A549 (cell line): ENCODE measurements around the gene MRAS. TPM values are rescaled to one million over a fixed set of nuclear protein-coding genes. Genes with fewer than 3 reads are reported as not detected.

Source experiments
- ATAC-seq, 2 experiments: fragments of 200-7000 bp in 1 of 2; fragments of >200 bp in 1 of 2; cut with Nextera tagmentation in 1 of 2; cut with Tn5 transposase in 1 of 2; 3 replicates each; pipeline versions ENCODE4 v1.8.0 to v1.9.1; 2018 to 2020; ENCODE audit warnings: mild to moderate bottlenecking in 1 of 2, moderate library complexity in 1 of 2
- CTCF ChIA-PET: fragments of 300-600 bp; sonication (Branson Sonifier 250); formaldehyde crosslinking; extraction: SDS; loops from one replicate; lab custom pipeline; 2021; ENCODE audit warnings: antibody characterized with exemption, inconsistent platforms; lab: Yijun Ruan, JAX
- POLR2A ChIA-PET: fragments of 350-600 bp; formaldehyde crosslinking; extraction: SDS; loops from one replicate; lab custom pipeline; 2021; ENCODE audit warnings: antibody characterized with exemption, inconsistent platforms; lab: Yijun Ruan, JAX
- DNase-seq, 2 experiments: peaks; one replicate each; pipeline versions ENCODE4 v3.0.0 to v3.0.0-alpha.2; 2011 to 2016; ENCODE audit warnings: low read depth in 1 of 2, low spot score in 1 of 2
- FAIRE-seq: peaks from 2 replicates; lab custom pipeline; 2011; peaks lifted over from hg19 to GRCh38; lab: Jason Lieb, UNC
- H3K27ac ChIP-seq, 2 experiments: fragments of >200 bp; sonication (Bioruptor Twin); formaldehyde crosslinking; 3 replicates each; pipeline ENCODE4 v1.5.1; 2016 to 2017
- H3K4me1 ChIP-seq: fragments of >200 bp; sonication (Bioruptor Twin); formaldehyde crosslinking; 3 replicates; pipeline ENCODE4 v1.6.1; 2016
- H3K4me2 ChIP-seq: fragments of >200 bp; sonication (Bioruptor Twin); formaldehyde crosslinking; 3 replicates; pipeline ENCODE4 v1.6.1; 2016
- H3K4me3 ChIP-seq: fragments of >200 bp; sonication (Bioruptor Twin); formaldehyde crosslinking; 3 replicates; pipeline ENCODE4 v1.5.1; 2016
- H3K9me3 ChIP-seq: fragments of >200 bp; sonication (Bioruptor Twin); formaldehyde crosslinking; 3 replicates; pipeline ENCODE4 v1.6.1; 2016
- BCL3 ChIP-seq: fragments of >200 bp; sonication (Bioruptor Twin); formaldehyde crosslinking; IDR thresholded peaks from 3 replicates; pipeline ENCODE4 v1.6.1; 2016
- CHD2 ChIP-seq: fragments of 150-350 bp; IDR thresholded peaks from 2 replicates; pipeline ENCODE4 v1.6.1; 2014; ENCODE audit warnings: low read length; ENCODE audit not compliant: partially characterized antibody
- CHD4 ChIP-seq: fragments of 200-600 bp; sonication (generic); IDR thresholded peaks from 2 replicates; pipeline ENCODE4 v1.6.1; 2016; ENCODE audit warnings: antibody characterized with exemption, mild to moderate bottlenecking, borderline replicate concordance
- ELK1 ChIP-seq: fragments of 150-350 bp; IDR thresholded peaks from 2 replicates; pipeline ENCODE4 v1.6.1; 2014; ENCODE audit warnings: low read depth, mild to moderate bottlenecking, low read length
- FOSB ChIP-seq: fragments of 250-450 bp; sonication (Bioruptor Pico); IDR thresholded peaks from 2 replicates; pipeline ENCODE4 v1.5.0; 2020; ENCODE audit warnings: mild to moderate bottlenecking, moderate library complexity
- FOSL2 ChIP-seq, 2 experiments: fragments of 450-650 bp in 1 of 2; fragments of >200 bp in 1 of 2; sonication (Bioruptor Twin) in 1 of 2; formaldehyde crosslinking; IDR thresholded peaks; 2 replicates each; pipeline versions ENCODE4 v1.5.0 to v1.6.1; 2016 to 2020; ENCODE audit warnings: mild to moderate bottlenecking in 1 of 2, moderate library complexity in 1 of 2
- HDAC2 ChIP-seq: fragments of 200-600 bp; sonication (generic); IDR thresholded peaks from 2 replicates; pipeline ENCODE4 v1.6.1; 2016
- HOXB13 ChIP-seq: fragments of 250-450 bp; sonication (Bioruptor Pico); IDR thresholded peaks from 2 replicates; pipeline ENCODE4 v1.5.0; 2020; ENCODE audit warnings: low read depth, mild to moderate bottlenecking, moderate library complexity
- KDM5A ChIP-seq: fragments of 200-600 bp; sonication (generic); IDR thresholded peaks from 2 replicates; pipeline ENCODE4 v1.6.1; 2016; ENCODE audit warnings: antibody characterized with exemption, mild to moderate bottlenecking
- MAZ ChIP-seq: fragments of 150-350 bp; IDR thresholded peaks from 2 replicates; pipeline ENCODE4 v1.6.1; 2014; ENCODE audit warnings: antibody characterized with exemption, low read depth, low read length, borderline replicate concordance
- NFE2L2 ChIP-seq: fragments of 150-350 bp; conservative IDR thresholded peaks from 2 replicates; pipeline ENCODE4 v1.6.1; 2014; ENCODE audit warnings: low read length
- NPAS2 ChIP-seq: fragments of 250-450 bp; sonication (Bioruptor Pico); IDR thresholded peaks from 2 replicates; pipeline ENCODE4 v1.8.0; 2022; ENCODE audit warnings: mild to moderate bottlenecking, moderate library complexity, borderline replicate concordance
- PHF8 ChIP-seq: fragments of 200-600 bp; sonication (generic); IDR thresholded peaks from 2 replicates; pipeline ENCODE4 v1.6.1; 2016; ENCODE audit warnings: low read depth, mild to moderate bottlenecking, antibody characterized with exemption, moderate library complexity, borderline replicate concordance
- POLR2AphosphoS2 ChIP-seq: conservative IDR thresholded peaks from 2 replicates; pipeline ENCODE4 v1.6.1; 2012; ENCODE audit warnings: low read length, improper control_type of control experiment, inconsistent platforms
- RCOR1 ChIP-seq: fragments of 150-350 bp; IDR thresholded peaks from 2 replicates; pipeline ENCODE4 v1.6.1; 2014; ENCODE audit warnings: antibody characterized with exemption, low read length, low read depth
- REST ChIP-seq: fragments of 200-600 bp; sonication (generic); IDR thresholded peaks from 2 replicates; pipeline ENCODE4 v1.6.1; 2016; ENCODE audit warnings: antibody characterized with exemption, mild to moderate bottlenecking, moderate library complexity
- RFX5 ChIP-seq: fragments of 450-650 bp; IDR thresholded peaks from 2 replicates; pipeline ENCODE4 v1.7.1; 2014; ENCODE audit warnings: antibody characterized with exemption, mild to moderate bottlenecking, moderate library complexity
- RNF2 ChIP-seq: fragments of 200-600 bp; sonication (generic); IDR thresholded peaks from 2 replicates; pipeline ENCODE4 v1.6.1; 2016; ENCODE audit warnings: low read depth, mild to moderate bottlenecking, antibody characterized with exemption, moderate library complexity, borderline replicate concordance
- WGBS: methylation state at CpG from one replicate; pipeline ENCODE4 v1.1.6; 2017; ENCODE audit errors: missing lambda C conversion rate; 5-methylcytosine and 5-hydroxymethylcytosine counted together
- polyA plus RNA-seq, 4 experiments: library from polyadenylated mRNA; depleted of rRNA in 3 of 4; stranded (reverse); fragments of >200 nt; fragmentation: RNase III in 1 of 4; extraction: RNeasy Plus Mini Kit Qiagen cat#74134 plus additional on column Dnase treatment in 1 of 4; gene quantifications; 2 replicates in 3 of 4; 3 replicates in 1 of 4; pipeline ENCODE4 v1.2.3, GENCODE V29; 2011 to 2017
- TF ChIP-seq, protein P1 (sequence below): fragments of 250-450 bp; sonication (Bioruptor Pico); IDR thresholded peaks from 2 replicates; pipeline ENCODE4 v1.5.0; 2021; ENCODE audit warnings: mild to moderate bottlenecking, moderate library complexity, borderline replicate concordance

The MRAS gene
- polyA plus RNA-seq, 2 of the 4 experiments (the other 2 are of a cell fraction): 11.2 to 15.0 TPM

GRCh38 chr3:138450181-138450580, 101.8 kb downstream of the MRAS start:
- no peak overlapping the region for H3K27ac ChIP-seq
- no peak overlapping the region for H3K4me2 ChIP-seq
- FAIRE-seq (no peak), DNase-seq (no peak), ATAC-seq (no peak)
- WGBS: 91% methylated on average over 7 of the region's 7 CpGs
- CTCF ChIA-PET: interaction anchor here (1.5 to 2.7 kb wide), 3 partner anchors 10 to 466 kb away, joined by 4 to 12 read pairs (median 9); no protein-coding TSS in a partner anchor
- no peaks in the 10 kb centered on the region for H3K9me3 ChIP-seq
- no peak for TF ChIP-seq CHD4
- no peak for TF ChIP-seq KDM5A
- TF ChIP-seq RCOR1: no peak
- TF ChIP-seq FOSB: no peak
- TF ChIP-seq FOSL2 (IDR thresholded peaks at IDR 0.05): no peak
- TF ChIP-seq FOSL2 (CRISPR knock-in tag; IDR thresholded peaks at IDR 0.05): no peak
- no peak for TF ChIP-seq NFE2L2
- TF ChIP-seq, protein P1, sequence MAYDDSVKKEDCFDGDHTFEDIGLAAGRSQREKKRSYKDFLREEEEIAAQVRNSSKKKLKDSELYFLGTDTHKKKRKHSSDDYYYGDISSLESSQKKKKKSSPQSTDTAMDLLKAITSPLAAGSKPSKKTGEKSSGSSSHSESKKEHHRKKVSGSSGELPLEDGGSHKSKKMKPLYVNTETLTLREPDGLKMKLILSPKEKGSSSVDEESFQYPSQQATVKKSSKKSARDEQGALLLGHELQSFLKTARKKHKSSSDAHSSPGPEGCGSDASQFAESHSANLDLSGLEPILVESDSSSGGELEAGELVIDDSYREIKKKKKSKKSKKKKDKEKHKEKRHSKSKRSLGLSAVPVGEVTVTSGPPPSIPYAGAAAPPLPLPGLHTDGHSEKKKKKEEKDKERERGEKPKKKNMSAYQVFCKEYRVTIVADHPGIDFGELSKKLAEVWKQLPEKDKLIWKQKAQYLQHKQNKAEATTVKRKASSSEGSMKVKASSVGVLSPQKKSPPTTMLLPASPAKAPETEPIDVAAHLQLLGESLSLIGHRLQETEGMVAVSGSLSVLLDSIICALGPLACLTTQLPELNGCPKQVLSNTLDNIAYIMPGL: no peak
- TF ChIP-seq REST: no peak
- TF ChIP-seq MAZ: no peak
- no peak for TF ChIP-seq RNF2
- no peak for TF ChIP-seq BCL3
- no peak for TF ChIP-seq HOXB13 (CRISPR knock-in tag)
- TF ChIP-seq PHF8: no peak
- TF ChIP-seq RFX5: no peak
- TF ChIP-seq POLR2AphosphoS2: no peak
- TF ChIP-seq NPAS2 (CRISPR knock-in tag): no peak
- no peak for TF ChIP-seq ELK1
- no peak for TF ChIP-seq HDAC2
- no peak for TF ChIP-seq CHD2
- TF ChIP-seq, all 56 proteins: peak for 0
- no peak overlapping the region for H3K4me3 ChIP-seq
- POLR2A ChIA-PET: no interaction called here
- no peaks in the 10 kb centered on the region for H3K4me1 ChIP-seq
